DND-41 (cell line): ENCODE results near the gene ADAMTS3.

Experiments
- CTCF ChIP-seq: IDR thresholded peaks from 2 replicates; pipeline ENCODE4 v1.5.1; 2012; ENCODE audit warnings: borderline replicate concordance, low read length, moderate library complexity, mild to moderate bottlenecking; ENCODE audit not compliant: poor library complexity, severe bottlenecking; ENCODE audit errors: extremely low read depth
- EZH2 ChIP-seq: IDR thresholded peaks from 3 replicates; pipeline ENCODE4 v1.6.1; 2012; ENCODE audit warnings: borderline replicate concordance, low read depth, mild to moderate bottlenecking, moderate library complexity, low read length, inconsistent platforms; ENCODE audit not compliant: severe bottlenecking

GRCh38 chr4:72352711-72353110 lies 216.3 kb downstream of the ADAMTS3 start:
- no peak for TF ChIP-seq CTCF
- no peak for TF ChIP-seq EZH2
